HG03196 (cell line): ENCODE data around the gene PRR5L.
"Not testable (repeated sequence)": the region's sequence is repeated elsewhere in the genome, so short reads cannot be mapped to it uniquely, and the experiment has no call there.

Source experiments
- ATAC-seq: cut with Tn5 transposase; IDR thresholded peaks from one replicate; pipeline ENCODE4 v1.9.1; 2021; ENCODE audit not compliant: unreplicated experiment

PRR5L gene

DNA sequence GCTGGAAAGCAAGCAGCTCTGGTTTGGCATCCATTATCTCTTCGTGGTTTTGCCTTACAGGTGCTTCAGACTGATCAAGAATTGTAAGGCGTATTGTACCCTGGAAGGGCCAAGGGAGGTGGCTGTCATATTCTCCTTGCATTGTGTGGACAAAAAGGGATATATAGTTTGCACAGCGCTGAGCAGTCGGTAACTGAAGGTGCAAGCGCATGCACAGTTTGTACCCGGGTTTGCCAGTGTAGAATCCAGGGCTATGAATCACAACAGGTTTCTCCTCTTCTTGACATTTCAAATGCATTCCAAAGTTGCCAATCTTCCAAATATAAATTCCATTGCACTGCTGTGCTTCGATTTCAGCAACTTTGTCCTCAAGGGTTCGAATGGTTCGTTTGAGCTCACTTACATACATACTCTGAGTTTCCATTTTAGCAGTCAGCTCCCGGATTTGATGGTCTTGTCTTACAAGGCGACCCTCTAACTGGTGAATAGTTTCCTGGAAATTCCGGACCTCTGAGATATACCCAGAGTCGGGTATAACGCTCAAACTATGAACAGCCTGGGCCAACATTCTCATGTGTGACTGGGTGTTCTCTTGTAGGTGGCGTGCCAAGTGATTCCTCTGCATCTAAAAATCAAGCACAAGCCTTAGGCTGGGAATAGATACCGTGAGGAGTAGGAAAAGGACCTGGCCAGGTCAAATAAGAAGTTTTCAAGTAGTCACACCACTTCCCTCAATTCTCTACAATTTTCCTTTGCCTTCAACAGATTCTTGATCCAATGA is 194.1 kb downstream of the PRR5L start:
- ATAC-seq: no peak

DNA sequence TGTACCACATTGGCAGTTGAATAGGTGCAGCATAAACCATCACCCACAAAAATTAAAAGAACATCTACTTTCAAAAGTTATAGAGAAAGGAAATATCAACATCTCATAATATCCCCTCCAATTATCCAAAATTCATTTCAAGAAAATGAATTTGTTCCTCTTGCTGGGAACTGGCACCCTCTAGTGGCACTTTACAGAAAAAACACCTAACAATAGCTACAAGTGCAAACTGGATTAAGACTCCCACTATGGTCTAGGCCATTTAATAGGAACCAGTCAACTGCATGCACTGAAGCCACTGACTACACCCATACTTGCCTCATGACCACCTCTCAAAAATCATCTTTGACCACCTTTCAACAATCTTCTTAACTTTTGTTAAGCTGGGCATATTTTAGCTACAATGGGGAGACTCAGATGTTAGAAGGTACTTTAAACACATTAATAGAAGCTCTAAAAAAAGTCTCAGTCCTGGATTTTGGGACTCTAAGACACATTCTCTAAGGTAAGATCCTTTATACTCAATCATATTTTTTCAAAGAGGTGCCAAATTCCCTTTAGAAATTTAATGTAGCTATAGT is 196.7 kb downstream of the PRR5L start:
- no peak for ATAC-seq

DNA sequence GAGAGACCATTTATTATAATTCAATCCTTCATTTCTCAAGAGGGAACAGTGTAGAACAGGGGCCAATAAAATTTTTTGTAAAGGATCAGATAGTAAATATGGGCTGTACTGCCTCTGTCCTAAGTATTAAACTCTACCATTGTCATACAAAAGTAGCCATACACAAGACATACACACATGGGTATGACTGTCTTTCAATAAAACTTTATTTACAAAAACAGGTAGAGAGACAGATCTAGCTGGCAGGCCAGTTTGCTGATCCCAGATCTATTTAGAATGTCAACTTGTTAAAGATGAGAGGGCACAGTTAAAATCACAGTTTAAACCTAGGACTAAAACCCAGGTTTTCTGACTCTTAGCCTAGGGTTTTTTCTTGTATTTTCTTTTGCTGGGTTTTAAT is 197.2 kb downstream of the PRR5L start:
- ATAC-seq: no peak

DNA sequence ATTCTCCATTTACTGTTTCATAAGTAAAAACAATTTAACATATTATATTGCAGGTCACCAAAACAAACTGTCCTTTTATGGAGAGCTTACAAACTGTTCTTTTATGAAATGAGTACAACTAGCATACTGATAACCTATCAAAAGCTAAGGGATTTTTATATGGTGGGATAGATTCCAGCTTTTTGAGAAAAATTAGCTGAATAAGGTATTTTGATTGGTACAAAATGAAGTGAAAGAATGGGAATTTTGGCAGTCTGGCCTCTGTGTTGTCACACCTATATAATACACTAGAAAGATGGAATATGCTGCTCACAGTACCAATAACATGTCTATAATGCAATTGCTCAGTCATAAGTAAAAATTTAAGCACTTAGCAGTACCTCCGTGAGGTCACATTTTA is 202.6 kb downstream of the PRR5L start:
- no peak for ATAC-seq

DNA sequence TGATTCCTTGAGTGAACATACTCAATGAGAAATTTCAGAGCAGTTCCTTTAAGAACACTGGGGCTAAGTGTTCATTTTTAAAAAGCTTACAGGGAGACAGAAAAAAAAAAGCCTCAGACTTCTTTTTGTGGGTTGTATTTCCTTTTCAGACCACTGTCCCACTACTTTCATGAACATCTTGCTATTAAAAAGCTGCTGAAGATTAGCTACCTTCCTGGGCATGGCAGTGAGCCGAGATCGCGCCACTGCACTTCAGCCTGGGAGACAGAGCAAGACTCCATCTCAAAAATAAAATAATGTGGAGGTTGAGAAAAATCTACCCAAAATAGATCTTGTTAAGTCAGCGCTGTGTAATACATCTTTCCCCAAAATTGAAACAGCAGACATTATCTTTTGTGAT is 203.2 kb downstream of the PRR5L start:
- no peak for ATAC-seq

DNA sequence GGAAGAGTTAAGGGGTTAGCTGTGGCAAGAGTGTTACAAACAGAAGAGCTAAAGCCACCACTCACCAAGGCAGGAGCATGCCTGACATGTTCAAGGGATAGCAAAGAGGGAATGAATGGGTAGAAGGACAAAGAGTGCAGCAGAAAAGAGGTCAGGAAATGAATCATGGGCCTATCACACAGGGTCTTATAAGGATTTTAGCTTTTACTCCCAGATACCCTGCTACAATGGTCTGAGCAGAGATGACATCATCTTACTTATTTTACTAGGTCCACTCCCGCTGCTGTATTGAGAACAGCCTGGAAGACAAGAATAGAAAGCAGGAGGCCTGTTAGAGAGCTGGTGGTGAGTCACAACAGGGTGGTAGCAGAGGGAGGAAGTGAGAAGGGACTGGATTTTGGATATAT is 204.2 kb downstream of the PRR5L start:
- ATAC-seq: peak; percentile 85

DNA sequence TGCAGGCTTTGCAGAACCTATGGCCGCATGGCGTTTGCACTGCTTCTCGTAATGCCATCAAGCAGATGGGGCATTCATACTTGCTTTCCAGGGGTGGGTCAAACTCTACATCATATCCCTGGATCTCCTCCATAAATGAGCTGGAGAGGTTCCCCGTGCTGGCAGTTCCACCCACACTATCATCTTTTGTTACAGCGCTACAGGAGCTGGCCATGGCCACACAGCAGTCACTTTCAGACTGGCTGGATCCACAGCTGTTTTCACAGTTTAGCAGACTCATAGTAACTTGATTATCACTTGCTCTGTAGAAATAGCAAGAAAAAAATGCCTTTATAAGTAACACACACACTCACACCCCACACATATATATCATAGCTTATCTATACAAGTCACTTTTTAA is 205.1 kb downstream of the PRR5L start:
- ATAC-seq: no peak

DNA sequence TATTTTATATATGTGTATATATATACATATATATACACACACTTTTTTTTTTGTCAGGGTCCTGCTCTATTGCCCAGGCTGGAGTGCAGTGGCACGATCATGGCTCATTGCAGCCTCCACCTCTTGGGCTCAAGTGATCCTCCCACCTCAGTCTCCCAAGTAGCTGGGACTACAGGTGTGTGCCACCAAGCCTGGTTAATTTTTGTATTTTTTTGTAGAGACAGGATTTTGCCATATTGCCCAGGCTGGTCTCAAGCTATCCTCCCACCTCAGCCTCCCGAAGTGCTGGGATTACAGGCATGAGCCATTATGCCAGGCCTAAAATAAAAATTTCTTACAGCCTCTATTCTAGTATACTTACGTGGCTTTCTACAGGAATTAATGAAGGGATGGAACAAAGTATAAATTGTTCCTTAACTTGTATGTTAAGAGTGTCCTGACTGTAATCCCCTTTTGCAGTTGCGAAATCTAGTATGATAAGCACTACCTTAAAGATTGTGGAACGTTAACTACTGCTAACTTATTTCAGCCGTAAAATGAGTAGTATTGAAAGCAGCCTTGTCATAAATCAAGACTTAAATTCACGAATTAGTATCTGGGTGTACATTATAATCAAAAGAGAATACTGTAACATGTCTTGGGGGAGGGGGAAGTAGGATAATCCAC is 211.9 kb downstream of the PRR5L start:
- no peak for ATAC-seq

DNA sequence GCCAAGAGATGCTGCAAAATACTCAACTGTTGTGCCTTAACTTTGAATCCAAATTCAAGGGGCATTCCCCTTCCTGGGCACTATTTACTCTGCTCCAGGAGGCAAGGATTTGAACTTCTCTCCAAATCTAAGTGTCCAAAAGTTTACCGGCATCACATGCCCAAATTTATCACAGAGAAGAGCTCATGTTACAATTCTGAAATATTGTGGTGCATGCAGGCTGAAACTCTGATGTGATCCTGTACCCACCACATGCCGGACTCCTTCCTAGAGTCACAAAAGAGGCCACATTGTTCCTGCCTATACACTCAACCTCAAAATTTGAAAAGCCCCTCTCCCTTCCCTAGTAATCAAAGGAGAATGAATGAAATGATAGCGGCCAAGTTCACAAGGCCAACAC is 212.7 kb downstream of the PRR5L start:
- no peak for ATAC-seq

DNA sequence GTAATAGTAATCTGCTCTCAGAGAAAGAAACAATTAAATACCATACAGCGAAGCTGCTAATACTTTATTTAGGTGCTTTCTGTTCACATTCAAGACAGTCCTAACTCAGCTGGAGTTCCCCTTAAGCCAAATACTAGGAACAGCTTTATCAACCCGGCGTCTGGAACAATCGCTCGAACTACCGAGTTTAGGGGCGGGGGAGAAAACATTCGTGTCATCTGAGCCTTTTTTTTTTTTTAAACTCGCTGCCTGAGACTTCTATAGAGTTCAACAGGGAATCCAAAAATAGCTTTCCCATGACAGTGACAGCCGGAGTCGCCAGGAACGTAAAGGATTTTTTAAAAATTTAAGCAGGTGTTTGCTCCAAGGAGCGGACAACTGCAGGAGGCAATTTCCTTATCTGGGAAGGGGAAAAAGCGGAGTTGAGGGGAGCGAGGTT is 213.1 kb downstream of the PRR5L start:
- peak; percentile 23 for ATAC-seq

DNA sequence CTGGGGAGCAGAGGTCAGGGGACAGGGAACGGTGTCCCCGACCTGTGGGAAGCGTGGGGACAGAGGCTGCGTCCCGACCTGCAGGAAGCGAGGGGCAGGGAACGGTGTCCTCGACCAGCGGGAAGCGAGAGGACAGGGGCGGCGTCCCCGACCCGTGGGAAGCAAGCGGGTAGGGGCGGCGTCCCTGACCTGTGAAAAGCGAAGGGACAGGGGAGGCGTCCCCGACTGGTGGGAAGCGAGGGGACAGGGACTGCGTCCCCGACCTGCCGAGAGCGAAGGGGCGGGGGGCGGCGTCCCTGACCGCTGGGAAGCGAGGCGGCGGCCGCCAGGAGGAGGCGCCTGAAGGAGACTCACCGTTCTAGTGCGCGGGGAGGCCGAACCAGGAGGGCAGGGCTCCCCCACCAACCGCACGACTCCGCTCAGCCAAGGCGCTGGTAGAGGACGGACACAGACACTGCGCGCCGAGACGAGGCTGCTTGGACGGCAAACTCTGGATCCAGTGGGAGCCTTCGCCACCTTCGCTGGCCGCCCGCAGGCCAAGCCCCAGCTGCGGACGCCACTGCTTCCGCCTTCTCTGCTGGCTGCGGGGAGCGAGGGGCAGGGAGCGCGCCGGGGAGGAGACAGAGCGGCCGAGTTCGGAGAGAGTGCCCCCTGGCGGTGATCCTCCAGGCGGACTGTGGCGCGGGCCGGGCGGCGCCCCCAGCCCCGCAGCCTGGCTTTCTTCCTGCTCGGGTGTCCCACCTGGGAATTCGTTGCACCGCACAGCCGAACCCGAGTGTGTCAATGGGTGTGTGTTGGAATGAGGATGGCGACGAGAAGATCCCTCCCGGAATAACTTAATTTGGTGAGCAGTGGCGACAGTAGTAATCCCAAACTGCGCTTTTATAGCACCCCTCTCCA is 213.9 kb downstream of the PRR5L start, which contains the start of gene TRAF6:
TSS of gene TRAF6 (minus strand) at position 579 of the 900 bp plus-strand sequence. CDS start 8,757 bp downstream, outside the sequence.
- ATAC-seq: peak; percentile 98

DNA sequence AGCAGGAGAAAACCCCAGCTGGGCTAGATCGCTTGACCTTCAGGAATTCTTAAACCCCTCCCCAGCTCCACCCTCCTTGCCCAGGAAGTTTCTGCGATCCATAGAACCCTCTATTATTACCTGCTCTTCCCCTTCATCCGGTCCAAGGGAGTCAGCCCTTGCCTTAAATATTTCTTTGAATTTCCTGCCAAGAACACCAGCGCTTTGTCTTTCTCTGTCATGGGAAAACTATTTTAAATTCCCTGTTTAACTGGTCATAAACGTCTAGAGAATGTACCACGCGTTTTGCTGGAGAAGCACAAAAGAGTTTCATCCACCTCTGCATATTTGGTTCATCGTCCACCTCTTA is 214.5 kb downstream of the PRR5L start:
- ATAC-seq: no peak

DNA sequence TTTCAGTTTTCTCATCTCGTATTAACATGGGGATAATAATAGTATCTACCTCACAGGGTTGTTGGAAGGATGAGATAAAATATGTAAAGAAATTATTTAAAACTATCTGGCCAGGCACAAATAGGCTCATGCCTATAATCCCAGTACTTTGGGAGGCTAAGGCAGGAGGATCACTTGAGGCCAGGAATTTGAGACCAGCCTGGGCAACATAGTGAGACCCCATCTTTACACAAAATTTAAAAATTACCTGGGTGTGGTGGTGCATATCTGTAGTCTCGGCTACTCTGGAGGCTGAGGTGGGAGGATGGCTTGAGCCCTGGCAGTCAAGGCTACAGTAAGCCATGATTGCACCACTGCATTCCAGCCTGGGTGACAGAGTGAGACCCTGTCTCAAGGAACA is 215.0 kb downstream of the PRR5L start:
- not testable (repeated sequence) for ATAC-seq

DNA sequence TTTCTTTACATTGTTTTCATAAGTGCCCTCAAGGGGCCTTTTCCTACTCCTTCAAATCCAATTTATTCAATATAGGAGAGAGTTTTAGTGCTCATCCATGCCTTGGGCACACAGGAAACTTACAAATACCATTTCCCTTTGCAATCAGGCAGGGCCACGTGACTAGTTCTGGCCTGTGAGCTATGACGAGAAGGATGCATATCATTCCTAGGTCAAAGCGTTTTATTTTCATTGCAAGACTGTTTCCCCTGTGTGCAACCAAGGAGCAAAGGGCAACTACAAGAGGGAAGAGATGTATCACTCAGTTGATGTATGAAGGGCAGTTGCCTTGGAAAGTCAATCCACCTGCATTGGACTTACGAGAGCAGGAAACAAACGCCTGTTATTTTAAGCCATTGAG is 215.9 kb downstream of the PRR5L start:
- no peak for ATAC-seq

DNA sequence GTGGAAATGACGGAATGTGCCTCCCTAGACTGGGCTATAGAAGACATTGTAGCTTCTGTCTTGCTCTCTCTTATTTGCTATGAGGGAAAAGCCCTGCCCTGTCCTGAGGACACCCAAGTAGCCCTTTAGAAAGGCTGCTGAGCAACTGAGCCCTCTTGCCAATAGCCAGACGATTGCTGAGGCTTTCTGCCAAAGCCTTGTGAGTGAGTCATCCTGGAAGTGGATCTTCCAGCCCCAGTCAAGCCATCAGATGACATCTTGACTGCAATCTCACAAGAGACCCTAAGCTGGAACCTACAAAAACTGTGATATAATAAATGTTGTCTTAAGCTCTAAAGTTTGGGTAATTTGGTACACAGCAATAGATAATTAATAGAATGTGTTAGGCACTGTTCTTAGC is 217.9 kb downstream of the PRR5L start:
- no peak for ATAC-seq
